ENCODE measurements around the gene KSR1. TPM values are rescaled to one million over a fixed set of nuclear protein-coding genes. Genes with fewer than 3 reads are reported as not detected.
A peak's percentile ranks its signal among the peaks of the same experiment; 100 is the strongest.

KSR1 gene
- total and polyA plus RNA-seq, 9 of the 15 experiments (the other 6 are each of a cell fraction or from before 2014, with no cell fraction given): 1.4 to 51.7 (median 18.4) TPM

DNA sequence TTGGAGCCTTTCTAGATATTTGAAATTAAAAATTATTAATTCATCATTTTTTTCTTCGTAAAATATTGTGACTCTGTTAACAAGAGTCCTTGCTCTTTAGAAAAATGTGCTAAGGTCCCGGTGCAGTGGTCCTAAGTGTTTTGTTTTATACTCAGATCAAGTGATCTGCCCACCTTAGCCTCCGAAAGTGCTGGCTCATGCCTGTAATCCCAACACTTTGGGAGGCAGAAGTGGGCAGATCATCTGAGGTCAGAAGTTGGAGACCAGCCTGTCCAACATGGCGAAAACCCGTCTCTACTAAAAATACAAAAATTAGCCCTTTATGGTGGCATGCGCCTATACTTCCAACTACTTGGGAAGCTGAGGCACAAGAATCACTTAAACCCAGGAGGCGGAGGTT, 92.1 kb downstream of the KSR1 start (continued):
- TF ChIP-seq MAX (CRISPR knock-in tag; IDR thresholded peaks at IDR 0.05) (no peak), MCM3 (IDR thresholded peaks at IDR 0.05) (no peak), NR2C1 (IDR thresholded peaks at IDR 0.05) (no peak), NR2C1 (tag; IDR thresholded peaks at IDR 0.05) (no peak), HMGXB4 (CRISPR knock-in tag; IDR thresholded peaks at IDR 0.05) (no peak), SOX6 (IDR thresholded peaks at IDR 0.05) (no peak), ARID1B (IDR thresholded peaks at IDR 0.05) (no peak), C11orf30 (IDR thresholded peaks at IDR 0.05; ENCODE audit: low read depth) (peak; percentile 43), SMARCA4 (IDR thresholded peaks at IDR 0.05) (0 out of 2 replicates have a peak, but pooled peaks have one; percentile 15), KAT7 (CRISPR knock-in tag; IDR thresholded peaks at IDR 0.05; ENCODE audit: borderline replicate concordance) (no peak), HSF4 (CRISPR knock-in tag; IDR thresholded peaks at IDR 0.05; ENCODE audit: borderline replicate concordance) (no peak), NFIC (IDR thresholded peaks at IDR 0.05) (no peak), FOXP1 (CRISPR knock-in tag; IDR thresholded peaks at IDR 0.05) (no peak), ZNF592 (IDR thresholded peaks at IDR 0.05) (no peak), L3MBTL2 (IDR thresholded peaks at IDR 0.05) (no peak), NFE2 (IDR thresholded peaks at IDR 0.05; ENCODE audit: low read depth) (peak; percentile 68)
- TF ChIP-seq, protein P1, sequence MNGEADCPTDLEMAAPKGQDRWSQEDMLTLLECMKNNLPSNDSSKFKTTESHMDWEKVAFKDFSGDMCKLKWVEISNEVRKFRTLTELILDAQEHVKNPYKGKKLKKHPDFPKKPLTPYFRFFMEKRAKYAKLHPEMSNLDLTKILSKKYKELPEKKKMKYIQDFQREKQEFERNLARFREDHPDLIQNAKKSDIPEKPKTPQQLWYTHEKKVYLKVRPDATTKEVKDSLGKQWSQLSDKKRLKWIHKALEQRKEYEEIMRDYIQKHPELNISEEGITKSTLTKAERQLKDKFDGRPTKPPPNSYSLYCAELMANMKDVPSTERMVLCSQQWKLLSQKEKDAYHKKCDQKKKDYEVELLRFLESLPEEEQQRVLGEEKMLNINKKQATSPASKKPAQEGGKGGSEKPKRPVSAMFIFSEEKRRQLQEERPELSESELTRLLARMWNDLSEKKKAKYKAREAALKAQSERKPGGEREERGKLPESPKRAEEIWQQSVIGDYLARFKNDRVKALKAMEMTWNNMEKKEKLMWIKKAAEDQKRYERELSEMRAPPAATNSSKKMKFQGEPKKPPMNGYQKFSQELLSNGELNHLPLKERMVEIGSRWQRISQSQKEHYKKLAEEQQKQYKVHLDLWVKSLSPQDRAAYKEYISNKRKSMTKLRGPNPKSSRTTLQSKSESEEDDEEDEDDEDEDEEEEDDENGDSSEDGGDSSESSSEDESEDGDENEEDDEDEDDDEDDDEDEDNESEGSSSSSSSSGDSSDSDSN (IDR thresholded peaks at IDR 0.05; ENCODE audit: borderline replicate concordance in 1 of 2, low read depth in 2 of 2, low read length in 2 of 2): no peak
